Effector CD8-positive, alpha-beta T cell (primary cell): ENCODE data around the gene EHD3.

ENCODE experiments used
- DNase-seq: peaks from one replicate; lab custom pipeline; 2025; lab: John Stamatoyannopoulos, UW

Gene EHD3

GRCh38 chr2:31286961-31287550 is 53.1 kb downstream of the EHD3 start:
- no peak for DNase-seq

DNA sequence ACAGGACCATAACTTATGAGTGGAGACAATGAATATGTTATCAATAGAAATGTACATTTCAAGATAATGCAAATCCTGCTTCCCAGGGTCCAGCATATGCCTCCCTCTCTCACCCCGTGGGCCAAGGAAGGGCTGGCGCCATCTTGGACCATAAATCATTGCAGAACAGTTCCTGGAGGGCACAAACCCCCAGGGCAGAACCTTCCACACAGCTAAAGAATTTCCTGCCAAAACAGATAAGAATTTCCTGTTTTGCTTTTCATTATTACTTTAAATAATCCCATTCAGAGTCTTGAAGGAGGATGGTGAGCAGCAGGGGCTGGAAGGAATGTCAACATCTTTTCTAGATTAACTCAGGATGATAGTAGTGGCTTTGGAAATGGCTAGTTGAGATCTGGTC is 53.7 kb downstream of the EHD3 start:
- DNase-seq: no peak

GRCh38 chr2:31294196-31294595 is 60.2 kb downstream of the EHD3 start:
- DNase-seq: no peak

- no peak for DNase-seq
These were observed 62.8 kb downstream of the EHD3 start for GRCh38 chr2:31296641-31297287.

DNA sequence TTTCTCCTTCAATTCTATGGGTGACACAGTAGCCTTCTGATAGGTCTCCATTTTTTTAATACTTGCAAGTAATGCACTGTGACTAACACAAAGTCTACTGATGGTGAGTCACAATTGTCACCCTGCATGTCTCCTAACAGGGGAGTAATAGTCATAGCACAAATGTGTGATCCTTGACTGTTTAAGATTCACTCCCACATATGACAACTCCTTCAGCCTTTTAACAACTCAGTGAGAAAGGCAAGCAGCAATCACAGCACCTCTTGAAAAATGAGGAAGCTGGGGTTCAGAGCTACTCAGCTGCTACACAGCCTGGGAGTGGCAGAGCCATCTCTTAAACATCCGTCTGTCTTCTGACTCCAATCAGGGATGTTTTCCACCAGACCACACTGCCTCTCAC is 63.8 kb downstream of the EHD3 start:
- DNase-seq: no peak

DNA sequence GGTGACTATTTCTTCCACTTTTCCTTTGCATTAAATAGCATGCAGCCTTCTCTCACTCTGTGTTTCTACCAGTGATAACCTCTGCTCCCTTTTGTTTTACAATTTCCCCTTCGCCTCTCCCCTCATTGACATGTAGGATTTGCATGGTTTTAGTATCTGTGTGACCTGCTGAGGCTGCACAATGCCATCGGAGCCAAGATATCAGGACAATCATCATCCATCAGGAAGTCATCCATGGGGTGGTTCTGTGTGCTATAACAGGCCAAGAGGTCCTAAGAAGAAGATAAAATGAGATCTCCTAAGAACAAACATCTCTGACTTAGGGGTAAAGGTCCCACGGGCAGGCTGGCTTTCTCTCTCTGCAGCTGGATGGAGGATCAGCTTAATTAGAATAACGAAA is 65.6 kb downstream of the EHD3 start:
- DNase-seq: no peak

- no peak for DNase-seq
These were observed 66.4 kb downstream of the EHD3 start for GRCh38 chr2:31300309-31300708.

DNA sequence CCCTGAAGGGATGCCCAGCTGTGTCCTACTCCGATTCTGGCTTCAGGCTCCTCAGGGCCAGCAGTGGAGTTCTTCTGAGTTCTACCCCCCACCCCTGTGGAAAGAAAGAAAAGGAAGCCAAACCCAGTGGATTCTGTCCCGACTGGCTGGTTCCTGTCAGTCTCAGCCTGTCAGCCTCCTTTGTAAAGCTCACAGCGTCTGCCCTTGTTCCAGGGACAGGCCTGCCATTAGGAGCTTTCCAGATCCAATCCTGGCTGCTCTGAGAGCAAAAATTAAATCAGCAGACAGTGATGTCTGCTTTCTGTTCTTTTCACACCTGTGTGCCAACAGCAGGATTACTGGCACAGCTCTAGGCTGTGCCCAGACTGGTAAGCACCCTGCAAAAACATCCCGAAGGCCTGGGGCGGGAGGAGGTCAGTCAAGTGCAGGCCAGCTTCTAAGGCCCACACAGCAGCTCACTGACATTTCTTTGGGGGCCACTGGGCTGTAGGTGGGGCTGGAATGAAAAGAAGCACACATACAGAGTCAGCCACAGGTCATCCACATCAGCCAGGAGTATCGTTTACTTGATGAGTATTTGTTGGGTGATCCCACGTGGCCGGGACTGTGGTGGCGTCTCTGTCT is 69.1 kb downstream of the EHD3 start:
- DNase-seq: no peak

GRCh38 chr2:31304816-31305215 is 70.9 kb downstream of the EHD3 start:
- DNase-seq: no peak

GRCh38 chr2:31312898-31313297 is 78.9 kb downstream of the EHD3 start:
- no peak for DNase-seq

GRCh38 chr2:31314761-31315160 is 80.8 kb downstream of the EHD3 start:
- no peak for DNase-seq

GRCh38 chr2:31317396-31317795 is 83.4 kb downstream of the EHD3 start:
- no peak for DNase-seq

DNA sequence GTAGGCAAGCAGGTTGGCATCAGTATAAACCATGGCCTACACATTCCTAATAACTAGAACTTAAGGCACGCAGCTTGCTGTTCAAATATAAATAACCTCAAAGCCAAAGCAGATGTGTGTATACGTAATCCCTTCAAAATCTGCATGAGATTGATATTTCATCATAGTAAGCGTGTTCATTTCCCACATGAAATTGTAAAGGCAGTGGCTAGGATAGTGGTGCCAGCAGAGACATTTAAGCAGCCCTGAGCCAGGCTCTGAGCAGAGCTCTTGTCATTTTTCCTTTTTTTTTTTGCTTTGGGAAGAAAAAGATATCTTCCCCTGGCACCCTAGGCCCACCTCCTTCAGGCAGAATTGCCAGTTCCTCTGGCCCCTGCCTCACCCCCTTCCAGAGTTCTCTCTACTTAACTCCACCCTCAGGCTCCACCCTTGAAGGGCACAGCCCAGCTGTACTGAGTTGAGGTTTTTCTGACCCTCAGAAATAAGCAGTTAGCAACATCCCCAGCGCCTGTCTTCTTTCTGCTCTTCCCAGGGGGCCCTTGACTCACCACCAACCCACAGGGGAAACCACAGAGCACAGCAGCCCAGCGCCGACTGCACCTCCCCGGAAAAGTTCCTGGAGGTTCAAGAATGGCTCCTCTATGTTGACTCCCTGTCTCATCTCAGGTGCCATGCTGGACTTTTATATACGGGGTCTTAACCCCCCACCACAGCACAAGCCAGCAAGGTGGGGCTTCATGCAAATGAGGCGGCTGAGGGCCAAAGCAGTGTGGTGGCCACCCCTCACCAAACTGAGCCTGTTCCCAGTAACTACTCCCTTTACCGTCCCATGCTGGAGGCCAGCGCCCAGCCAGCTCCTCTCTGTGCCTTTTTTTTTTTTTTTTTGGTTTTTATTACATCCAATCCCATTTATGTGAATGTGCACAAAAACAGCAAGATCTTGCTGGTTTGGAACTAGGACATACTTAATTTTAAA is 84.7 kb downstream of the EHD3 start:
- DNase-seq: no peak
